ENCODE results near the gene PSD. TPM values are rescaled to one million over a fixed set of nuclear protein-coding genes. Genes with fewer than 3 reads are reported as not detected.
A peak's percentile ranks its signal among the peaks of the same experiment; 100 is the strongest.

Gene PSD
- total and polyA plus RNA-seq, 9 of the 15 experiments (the other 6 are each of a cell fraction or from before 2014, with no cell fraction given): 0.11 to 1.7 (median 0.54) TPM; not detected in 2

DNA sequence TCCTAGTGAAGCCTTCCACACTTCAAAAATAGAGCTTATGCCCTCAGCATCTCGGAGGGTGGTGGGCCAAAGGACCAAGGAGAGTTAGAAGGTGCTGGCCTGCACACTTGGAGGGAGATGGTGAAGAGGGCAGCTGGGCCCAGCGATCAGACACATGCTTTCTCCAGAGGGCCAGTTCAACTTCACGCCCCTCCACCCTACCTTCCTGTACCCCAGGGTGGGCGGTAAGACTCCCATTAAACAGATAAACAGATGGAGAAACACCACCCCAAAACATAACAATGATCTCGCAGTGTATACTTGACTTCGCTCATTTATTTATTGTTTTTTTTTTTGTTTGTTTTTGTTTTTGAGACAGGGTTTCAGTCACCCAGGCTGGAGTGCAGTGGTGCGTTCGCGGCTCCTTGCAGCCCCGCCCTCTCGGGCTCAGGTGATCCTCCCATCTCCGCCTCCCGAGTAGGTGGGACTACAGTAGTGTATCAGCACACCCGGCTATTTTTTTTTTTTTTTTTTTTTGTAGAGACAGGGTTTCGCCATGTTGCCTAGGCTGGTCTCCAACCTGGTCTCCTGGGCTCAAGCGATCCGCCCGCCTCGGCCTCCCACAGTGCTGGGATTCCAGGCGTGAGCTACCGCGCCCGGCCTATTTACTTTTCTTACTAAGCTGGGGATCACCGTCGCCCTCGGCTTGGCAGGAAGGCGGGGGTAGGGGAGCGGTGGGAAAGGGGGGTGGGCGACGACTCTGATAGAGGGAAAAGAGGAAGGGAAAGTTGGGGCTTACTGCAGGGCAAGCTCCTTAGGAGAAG lies 30.9 kb upstream of the PSD start (continued):
- TF ChIP-seq ARID2 (IDR thresholded peaks at IDR 0.05) (no peak), ZBED1 (IDR thresholded peaks at IDR 0.05) (no peak), MXI1 (IDR thresholded peaks at IDR 0.05; ENCODE audit: low read depth, low read length) (no peak), ZNF408 (CRISPR knock-in tag; IDR thresholded peaks at IDR 0.05; ENCODE audit: low read depth) (no peak), RCOR1 (IDR thresholded peaks at IDR 0.05; ENCODE audit: borderline replicate concordance in 1 of 2, low read depth in 2 of 2, low read length in 2 of 2) (no peak), YBX1 (IDR thresholded peaks at IDR 0.05) (no peak), NFIX (CRISPR knock-in tag; IDR thresholded peaks at IDR 0.05; ENCODE audit: low read depth) (no peak), TRIM28 (IDR thresholded peaks at IDR 0.05) (no peak), SP1 (CRISPR knock-in tag; IDR thresholded peaks at IDR 0.05) (0 out of 2 replicates have a peak, but pooled peaks have one; percentile 45), TARDBP (IDR thresholded peaks at IDR 0.05) (no peak), NEUROD1 (IDR thresholded peaks at IDR 0.05; ENCODE audit: borderline replicate concordance, low read depth, low read length, partially characterized antibody) (no peak), POLR2A (conservative IDR thresholded peaks at IDR 0.05) (peak; percentile 81), NCOA2 (IDR thresholded peaks at IDR 0.05; ENCODE audit: partially characterized antibody in 2 of 2) (no peak), CBX1 (IDR thresholded peaks at IDR 0.05; ENCODE audit: low read depth) (no peak), THRAP3 (IDR thresholded peaks at IDR 0.05; ENCODE audit: borderline replicate concordance) (no peak), RHOXF2B (CRISPR knock-in tag; conservative IDR thresholded peaks at IDR 0.05) (no peak)
- TF ChIP-seq, protein P1, sequence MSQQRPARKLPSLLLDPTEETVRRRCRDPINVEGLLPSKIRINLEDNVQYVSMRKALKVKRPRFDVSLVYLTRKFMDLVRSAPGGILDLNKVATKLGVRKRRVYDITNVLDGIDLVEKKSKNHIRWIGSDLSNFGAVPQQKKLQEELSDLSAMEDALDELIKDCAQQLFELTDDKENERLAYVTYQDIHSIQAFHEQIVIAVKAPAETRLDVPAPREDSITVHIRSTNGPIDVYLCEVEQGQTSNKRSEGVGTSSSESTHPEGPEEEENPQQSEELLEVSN (IDR thresholded peaks at IDR 0.05; ENCODE audit: borderline replicate concordance in 1 of 2, extremely low read depth in 1 of 2, insufficient read depth in 1 of 2, insufficient read length in 1 of 2, low read depth in 1 of 2, low read length in 1 of 2, poor library complexity in 1 of 2, severe bottlenecking in 1 of 2): no peak
- TF ChIP-seq, protein P2, sequence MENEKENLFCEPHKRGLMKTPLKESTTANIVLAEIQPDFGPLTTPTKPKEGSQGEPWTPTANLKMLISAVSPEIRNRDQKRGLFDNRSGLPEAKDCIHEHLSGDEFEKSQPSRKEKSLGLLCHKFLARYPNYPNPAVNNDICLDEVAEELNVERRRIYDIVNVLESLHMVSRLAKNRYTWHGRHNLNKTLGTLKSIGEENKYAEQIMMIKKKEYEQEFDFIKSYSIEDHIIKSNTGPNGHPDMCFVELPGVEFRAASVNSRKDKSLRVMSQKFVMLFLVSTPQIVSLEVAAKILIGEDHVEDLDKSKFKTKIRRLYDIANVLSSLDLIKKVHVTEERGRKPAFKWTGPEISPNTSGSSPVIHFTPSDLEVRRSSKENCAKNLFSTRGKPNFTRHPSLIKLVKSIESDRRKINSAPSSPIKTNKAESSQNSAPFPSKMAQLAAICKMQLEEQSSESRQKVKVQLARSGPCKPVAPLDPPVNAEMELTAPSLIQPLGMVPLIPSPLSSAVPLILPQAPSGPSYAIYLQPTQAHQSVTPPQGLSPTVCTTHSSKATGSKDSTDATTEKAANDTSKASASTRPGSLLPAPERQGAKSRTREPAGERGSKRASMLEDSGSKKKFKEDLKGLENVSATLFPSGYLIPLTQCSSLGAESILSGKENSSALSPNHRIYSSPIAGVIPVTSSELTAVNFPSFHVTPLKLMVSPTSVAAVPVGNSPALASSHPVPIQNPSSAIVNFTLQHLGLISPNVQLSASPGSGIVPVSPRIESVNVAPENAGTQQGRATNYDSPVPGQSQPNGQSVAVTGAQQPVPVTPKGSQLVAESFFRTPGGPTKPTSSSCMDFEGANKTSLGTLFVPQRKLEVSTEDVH (IDR thresholded peaks at IDR 0.05; ENCODE audit: low read depth, partially characterized antibody): no peak
- TF ChIP-seq, protein P3, sequence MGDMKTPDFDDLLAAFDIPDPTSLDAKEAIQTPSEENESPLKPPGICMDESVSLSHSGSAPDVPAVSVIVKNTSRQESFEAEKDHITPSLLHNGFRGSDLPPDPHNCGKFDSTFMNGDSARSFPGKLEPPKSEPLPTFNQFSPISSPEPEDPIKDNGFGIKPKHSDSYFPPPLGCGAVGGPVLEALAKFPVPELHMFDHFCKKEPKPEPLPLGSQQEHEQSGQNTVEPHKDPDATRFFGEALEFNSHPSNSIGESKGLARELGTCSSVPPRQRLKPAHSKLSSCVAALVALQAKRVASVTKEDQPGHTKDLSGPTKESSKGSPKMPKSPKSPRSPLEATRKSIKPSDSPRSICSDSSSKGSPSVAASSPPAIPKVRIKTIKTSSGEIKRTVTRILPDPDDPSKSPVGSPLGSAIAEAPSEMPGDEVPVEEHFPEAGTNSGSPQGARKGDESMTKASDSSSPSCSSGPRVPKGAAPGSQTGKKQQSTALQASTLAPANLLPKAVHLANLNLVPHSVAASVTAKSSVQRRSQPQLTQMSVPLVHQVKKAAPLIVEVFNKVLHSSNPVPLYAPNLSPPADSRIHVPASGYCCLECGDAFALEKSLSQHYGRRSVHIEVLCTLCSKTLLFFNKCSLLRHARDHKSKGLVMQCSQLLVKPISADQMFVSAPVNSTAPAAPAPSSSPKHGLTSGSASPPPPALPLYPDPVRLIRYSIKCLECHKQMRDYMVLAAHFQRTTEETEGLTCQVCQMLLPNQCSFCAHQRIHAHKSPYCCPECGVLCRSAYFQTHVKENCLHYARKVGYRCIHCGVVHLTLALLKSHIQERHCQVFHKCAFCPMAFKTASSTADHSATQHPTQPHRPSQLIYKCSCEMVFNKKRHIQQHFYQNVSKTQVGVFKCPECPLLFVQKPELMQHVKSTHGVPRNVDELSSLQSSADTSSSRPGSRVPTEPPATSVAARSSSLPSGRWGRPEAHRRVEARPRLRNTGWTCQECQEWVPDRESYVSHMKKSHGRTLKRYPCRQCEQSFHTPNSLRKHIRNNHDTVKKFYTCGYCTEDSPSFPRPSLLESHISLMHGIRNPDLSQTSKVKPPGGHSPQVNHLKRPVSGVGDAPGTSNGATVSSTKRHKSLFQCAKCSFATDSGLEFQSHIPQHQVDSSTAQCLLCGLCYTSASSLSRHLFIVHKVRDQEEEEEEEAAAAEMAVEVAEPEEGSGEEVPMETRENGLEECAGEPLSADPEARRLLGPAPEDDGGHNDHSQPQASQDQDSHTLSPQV (IDR thresholded peaks at IDR 0.05): peak; percentile 67; the same call in 1 of the 2 replicates
- TF ChIP-seq, protein P4, sequence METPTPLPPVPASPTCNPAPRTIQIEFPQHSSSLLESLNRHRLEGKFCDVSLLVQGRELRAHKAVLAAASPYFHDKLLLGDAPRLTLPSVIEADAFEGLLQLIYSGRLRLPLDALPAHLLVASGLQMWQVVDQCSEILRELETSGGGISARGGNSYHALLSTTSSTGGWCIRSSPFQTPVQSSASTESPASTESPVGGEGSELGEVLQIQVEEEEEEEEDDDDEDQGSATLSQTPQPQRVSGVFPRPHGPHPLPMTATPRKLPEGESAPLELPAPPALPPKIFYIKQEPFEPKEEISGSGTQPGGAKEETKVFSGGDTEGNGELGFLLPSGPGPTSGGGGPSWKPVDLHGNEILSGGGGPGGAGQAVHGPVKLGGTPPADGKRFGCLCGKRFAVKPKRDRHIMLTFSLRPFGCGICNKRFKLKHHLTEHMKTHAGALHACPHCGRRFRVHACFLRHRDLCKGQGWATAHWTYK (CRISPR knock-in tag; IDR thresholded peaks at IDR 0.05): no peak
